Gastrocnemius medialis (tissue), 4 donors: ENCODE measurements around the gene A3GALT2. TPM values are rescaled to one million over a fixed set of nuclear protein-coding genes. Genes with fewer than 3 reads are reported as not detected.

Experiments
- ATAC-seq, 2 donors: fragments of 150-250 bp; one replicate each; pipeline ENCODE4 v1.9.1; 2016
- DNase-seq, 2 donors: peaks; one replicate each; pipeline ENCODE4 v3.0.0-alpha.2; 2019
- H3K27ac ChIP-seq, 4 donors: fragments of 200-600 bp; sonication (generic); 1 replicate in 1 of 4; 2 replicates in 3 of 4; pipeline ENCODE4 v1.5.1; 2016 to 2018; ENCODE audit warnings: mild to moderate bottlenecking in 2 of 4, moderate library complexity in 1 of 4
- H3K27me3 ChIP-seq, 3 donors: fragments of 200-600 bp; sonication (generic) in 2 of 3; 1 replicate in 1 of 3; 2 replicates in 2 of 3; pipeline versions ENCODE4 v1.5.1 to v1.6.0; 2016 to 2019; ENCODE audit warnings: mild to moderate bottlenecking in 1 of 3, moderate library complexity in 1 of 3
- H3K36me3 ChIP-seq, 2 donors: fragments of 200-600 bp; sonication (generic) in 1 of 2; one replicate each; pipeline ENCODE4 v1.5.1; 2017 to 2018
- H3K4me1 ChIP-seq, 2 donors: fragments of 200-600 bp; sonication (generic) in 1 of 2; one replicate each; pipeline ENCODE4 v1.5.1; 2016 to 2017; ENCODE audit warnings: mild to moderate bottlenecking in 2 of 2
- H3K4me3 ChIP-seq, 4 donors: fragments of 200-600 bp; sonication (generic) in 3 of 4; 1 replicate in 1 of 4; 2 replicates in 3 of 4; pipeline ENCODE4 v1.5.1; 2016 to 2019; ENCODE audit warnings: mild to moderate bottlenecking in 2 of 4
- H3K9me3 ChIP-seq, 3 donors: fragments of 200-600 bp; sonication (generic) in 2 of 3; 1 replicate in 1 of 3; 2 replicates in 2 of 3; pipeline ENCODE4 v1.5.1; 2016 to 2019
- POLR2A ChIP-seq, 2 donors: fragments of 450-650 bp; IDR thresholded peaks; one replicate each; pipeline ENCODE4 v1.6.1; 2017; ENCODE audit warnings: antibody characterized with exemption in 2 of 2, mild to moderate bottlenecking in 2 of 2, moderate library complexity in 2 of 2
- in situ Hi-C, 4 donors: fragments of 200-750 bp; cut with MboI; loops; one replicate each; pipeline versions ENCODE4 v1.15.0 to v1.8.0; 2017; ENCODE audit warnings: low sequenced_read_pairs in 4 of 4
- intact Hi-C: fragments of 100-400 bp; cut with DNase I; formaldehyde crosslinking; loops from one replicate; pipeline ENCODE4 v1.15.1; 2023; ENCODE audit warnings: low total_unique reads
- total RNA-seq, 4 donors: library from RNA; depleted of rRNA; stranded (reverse); fragments of >200 nt; gene quantifications; one replicate each; pipeline versions ENCODE4 v1.1.0 to v1.2.3, GENCODE V29; 2016
- TF ChIP-seq, protein P1 (sequence below), 5 experiments: fragments of 450-650 bp in 3 of 5; fragments of 200-600 bp in 2 of 5; sonication (generic) in 2 of 5; IDR thresholded peaks in 4 of 5; conservative IDR thresholded peaks in 1 of 5; 1 replicate in 4 of 5; 2 replicates in 1 of 5; pipeline ENCODE4 v1.5.1; 2016 to 2019; ENCODE audit warnings: antibody characterized with exemption in 5 of 5, mild to moderate bottlenecking in 3 of 5, moderate library complexity in 3 of 5

The A3GALT2 gene
- total RNA-seq, 4 donors from 2014 or later = not detected

GRCh38 chr1:33321178-33321577 lies 280 bp upstream of the A3GALT2 start:
- Histone ChIP-seq H3K4me1 (no peaks in the 10 kb centered on the region), H3K27me3 (no peaks in the 10 kb centered on the region), H3K4me3 (no peak overlapping the region), H3K9me3 (no peaks in the 10 kb centered on the region), H3K36me3 (peaks cover 0 to 35% of the 10 kb centered on the region in 2 donors), H3K27ac (peak overlapping the region; percentile 12 to 96 (median 32))
- peak; percentile 21 to 26 for ATAC-seq
- in situ Hi-C loops (no loop called here), intact Hi-C loops (no loop called here)
- no peak for TF ChIP-seq POLR2A (IDR thresholded peaks at IDR 0.05)
- TF ChIP-seq, protein P1, sequence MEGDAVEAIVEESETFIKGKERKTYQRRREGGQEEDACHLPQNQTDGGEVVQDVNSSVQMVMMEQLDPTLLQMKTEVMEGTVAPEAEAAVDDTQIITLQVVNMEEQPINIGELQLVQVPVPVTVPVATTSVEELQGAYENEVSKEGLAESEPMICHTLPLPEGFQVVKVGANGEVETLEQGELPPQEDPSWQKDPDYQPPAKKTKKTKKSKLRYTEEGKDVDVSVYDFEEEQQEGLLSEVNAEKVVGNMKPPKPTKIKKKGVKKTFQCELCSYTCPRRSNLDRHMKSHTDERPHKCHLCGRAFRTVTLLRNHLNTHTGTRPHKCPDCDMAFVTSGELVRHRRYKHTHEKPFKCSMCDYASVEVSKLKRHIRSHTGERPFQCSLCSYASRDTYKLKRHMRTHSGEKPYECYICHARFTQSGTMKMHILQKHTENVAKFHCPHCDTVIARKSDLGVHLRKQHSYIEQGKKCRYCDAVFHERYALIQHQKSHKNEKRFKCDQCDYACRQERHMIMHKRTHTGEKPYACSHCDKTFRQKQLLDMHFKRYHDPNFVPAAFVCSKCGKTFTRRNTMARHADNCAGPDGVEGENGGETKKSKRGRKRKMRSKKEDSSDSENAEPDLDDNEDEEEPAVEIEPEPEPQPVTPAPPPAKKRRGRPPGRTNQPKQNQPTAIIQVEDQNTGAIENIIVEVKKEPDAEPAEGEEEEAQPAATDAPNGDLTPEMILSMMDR (IDR thresholded peaks at IDR 0.05 in 4 of 5, conservative IDR thresholded peaks at IDR 0.05 in 1 of 5) = no peak
- DNase-seq = peak in 1 of 2 donors; percentile 19

GRCh38 chr1:33319949-33320618 lies 814 bp downstream of the A3GALT2 start:
- no peaks in the 10 kb centered on the region for H3K4me1 ChIP-seq
- no peak for DNase-seq
- intact Hi-C loops (no loop called here), in situ Hi-C loops (no loop called here)
- peak; percentile 10 to 28 for ATAC-seq
- TF ChIP-seq, protein P1 (IDR thresholded peaks at IDR 0.05 in 4 of 5, conservative IDR thresholded peaks at IDR 0.05 in 1 of 5) = no peak
- no peak for TF ChIP-seq POLR2A (IDR thresholded peaks at IDR 0.05)
- peaks cover 0 to 24% of the 10 kb centered on the region in 2 donors for H3K36me3 ChIP-seq
- no peaks in the 10 kb centered on the region for H3K27me3 ChIP-seq
- H3K9me3 ChIP-seq = no peaks in the 10 kb centered on the region
- H3K27ac ChIP-seq = peak overlapping the region in 3 of 4 donors; percentile 35 to 96 (median 50)
- no peak overlapping the region for H3K4me3 ChIP-seq

GRCh38 chr1:33319186-33319948 lies 1.5 kb downstream of the A3GALT2 start:
- intact Hi-C loops = no loop called here
- in situ Hi-C loops = no loop called here
- no peaks in the 10 kb centered on the region for H3K27me3 ChIP-seq
- H3K36me3 ChIP-seq = peaks cover 0 to 17% of the 10 kb centered on the region in 2 donors
- no peaks in the 10 kb centered on the region for H3K9me3 ChIP-seq
- H3K27ac ChIP-seq = peak overlapping the region in 1 of 4 donors; percentile 50
- H3K4me1 ChIP-seq = no peaks in the 10 kb centered on the region
- DNase-seq (no peak), ATAC-seq (no peak)
- no peak overlapping the region for H3K4me3 ChIP-seq
- TF ChIP-seq POLR2A (IDR thresholded peaks at IDR 0.05) = no peak
- TF ChIP-seq, protein P1 (IDR thresholded peaks at IDR 0.05 in 4 of 5, conservative IDR thresholded peaks at IDR 0.05 in 1 of 5) = no peak

DNA sequence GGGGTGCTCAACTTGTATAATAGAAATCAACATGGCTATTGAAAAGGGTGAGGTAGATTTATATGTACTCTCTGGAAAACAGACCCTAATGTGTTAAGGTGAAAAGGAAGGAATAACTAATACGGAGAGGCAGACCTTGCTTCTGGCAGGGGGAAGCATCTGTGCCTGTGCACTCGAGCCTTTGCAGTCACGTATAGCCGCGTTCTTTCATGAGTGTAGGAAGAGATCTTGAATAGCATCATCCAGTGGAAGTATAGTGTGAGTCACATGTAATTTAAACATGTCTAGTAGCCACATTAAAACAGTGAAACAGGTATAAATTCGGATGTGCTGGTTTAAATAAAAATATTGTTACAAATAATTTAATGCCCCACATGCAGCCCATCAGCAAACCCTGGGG lies 3.0 kb downstream of the A3GALT2 start:
- H3K36me3 ChIP-seq = peaks cover 0 to 3% of the 10 kb centered on the region in 2 donors
- no peaks in the 10 kb centered on the region for H3K27me3 ChIP-seq
- H3K4me3 ChIP-seq = no peak overlapping the region
- no peak for ATAC-seq
- no peaks in the 10 kb centered on the region for H3K4me1 ChIP-seq
- TF ChIP-seq, protein P1 (IDR thresholded peaks at IDR 0.05 in 4 of 5, conservative IDR thresholded peaks at IDR 0.05 in 1 of 5) = no peak
- no peak for TF ChIP-seq POLR2A (IDR thresholded peaks at IDR 0.05)
- in situ Hi-C loops (no loop called here), intact Hi-C loops (no loop called here)
- DNase-seq = no peak
- no peak overlapping the region for H3K27ac ChIP-seq
- H3K9me3 ChIP-seq = no peaks in the 10 kb centered on the region
